H1 (cell line): ENCODE data around the gene PILRB. TPM values are rescaled to one million over a fixed set of nuclear protein-coding genes. Genes with fewer than 3 reads are reported as not detected.

Source experiments
- CTCF ChIA-PET: fragments of 300-600 bp; sonication (Branson Sonifier 250); formaldehyde crosslinking; loops from one replicate; lab custom pipeline; 2021; ENCODE audit not compliant: partially characterized antibody; lab: Charles Lee
- POLR2A ChIA-PET: fragments of 300-600 bp; sonication (Branson Sonifier 250); formaldehyde crosslinking; loops from one replicate; lab custom pipeline; 2021; ENCODE audit warnings: inconsistent platforms; ENCODE audit not compliant: partially characterized antibody; lab: Charles Lee
- DNase-seq, 2 experiments: peaks; one replicate each; pipeline versions ENCODE4 v3.0.0 to v3.0.0-alpha.2; 2010 to 2022; ENCODE audit warnings: low spot score in 2 of 2, low read depth in 1 of 2, mixed read lengths in 1 of 2
- FAIRE-seq: peaks from 2 replicates; lab custom pipeline; 2011; peaks lifted over from hg19 to GRCh38; lab: Jason Lieb, UNC
- H2AFZ ChIP-seq: 2 replicates; pipeline ENCODE4 v1.8.1; 2012; ENCODE audit warnings: low read length, inconsistent platforms
- H2AK5ac ChIP-seq: 2 replicates; pipeline ENCODE4 v1.6.1; 2013; ENCODE audit warnings: low read depth, low read length
- H2BK120ac ChIP-seq: replicated peaks from 2 replicates; pipeline ENCODE3; 2013; ENCODE audit warnings: low read depth, low read length, inconsistent platforms
- H2BK12ac ChIP-seq: 2 replicates; pipeline ENCODE4 v1.6.1; 2013; ENCODE audit warnings: low read depth, low read length
- H2BK15ac ChIP-seq: 2 replicates; pipeline ENCODE4 v1.6.1; 2013; ENCODE audit warnings: low read length
- H2BK20ac ChIP-seq: 2 replicates; pipeline ENCODE4 v1.6.1; 2013; ENCODE audit warnings: low read length
- H2BK5ac ChIP-seq: 2 replicates; pipeline ENCODE4 v1.6.1; 2013; ENCODE audit warnings: low read depth, low read length
- H3K14ac ChIP-seq: 2 replicates; pipeline ENCODE4 v1.6.1; 2013; ENCODE audit warnings: inconsistent platforms; ENCODE audit not compliant: insufficient read length
- H3K18ac ChIP-seq: 2 replicates; pipeline ENCODE4 v1.6.1; 2013; ENCODE audit warnings: low read length; ENCODE audit errors: extremely low read depth
- H3K23ac ChIP-seq: 2 replicates; pipeline ENCODE4 v1.6.1; 2013; ENCODE audit warnings: inconsistent platforms; ENCODE audit not compliant: insufficient read length
- H3K23me2 ChIP-seq: 2 replicates; pipeline ENCODE4 v1.6.1; 2013; ENCODE audit warnings: low read depth, low read length
- H3K27ac ChIP-seq: 2 replicates; pipeline ENCODE4 v1.6.1; 2011; ENCODE audit warnings: low read depth, low read length, inconsistent platforms
- H3K27me3 ChIP-seq, 4 experiments: replicated peaks in 1 of 4; 1 replicate in 1 of 4; 2 replicates in 3 of 4; pipeline versions ENCODE4 v1.6.1 to v1.8.1; 2011 to 2013; ENCODE audit warnings: low read length in 3 of 4, mild to moderate bottlenecking in 3 of 4, inconsistent platforms in 2 of 4, mixed read lengths in 2 of 4, moderate library complexity in 1 of 4; ENCODE audit not compliant: control insufficient read depth in 3 of 4, insufficient read depth in 3 of 4; ENCODE audit errors: extremely low read depth in 1 of 4
- H3K36me3 ChIP-seq, 4 experiments: 2 replicates each; pipeline versions ENCODE4 v1.6.1 to v1.8.1; 2011 to 2013; ENCODE audit warnings: mild to moderate bottlenecking in 4 of 4, low read length in 3 of 4, moderate library complexity in 2 of 4, control low read depth in 1 of 4, inconsistent platforms in 1 of 4; ENCODE audit not compliant: insufficient read depth in 4 of 4, control insufficient read depth in 2 of 4
- H3K4ac ChIP-seq: replicated peaks from 2 replicates; pipeline ENCODE3; 2013; ENCODE audit warnings: low read length, low read depth, mixed read lengths, inconsistent platforms; ENCODE audit not compliant: insufficient read length
- H3K4me1 ChIP-seq, 4 experiments: replicated peaks in 1 of 4; 1 replicate in 1 of 4; 2 replicates in 3 of 4; pipeline versions ENCODE4 v1.6.1 to v1.8.1; 2011 to 2013; ENCODE audit warnings: low read length in 3 of 4, inconsistent platforms in 2 of 4, mixed read lengths in 1 of 4; ENCODE audit not compliant: insufficient read depth in 4 of 4, control insufficient read depth in 3 of 4
- H3K4me2 ChIP-seq, 2 experiments: 2 replicates each; pipeline versions ENCODE4 v1.6.1 to v1.8.1; 2011 to 2013; ENCODE audit warnings: low read depth in 2 of 2, low read length in 2 of 2, control low read depth in 1 of 2, inconsistent platforms in 1 of 2, mild to moderate bottlenecking in 1 of 2; ENCODE audit not compliant: insufficient read depth in 1 of 2
- H3K4me3 ChIP-seq, 4 experiments: fragments of 200-600, 300-600 bp in 1 of 4; sonication (generic), shearing (Covaris generic), sonication (Bioruptor Twin) in 1 of 4; 2 replicates each; pipeline versions ENCODE4 v1.5.1 to v1.8.1; 2011 to 2016; ENCODE audit warnings: low read length in 4 of 4, low read depth in 3 of 4, control low read depth in 2 of 4, inconsistent platforms in 2 of 4, mild to moderate bottlenecking in 2 of 4, mixed read lengths in 1 of 4, moderate library complexity in 1 of 4; ENCODE audit not compliant: insufficient read depth in 2 of 4; ENCODE audit errors: extremely low read depth in 1 of 4
- H3K56ac ChIP-seq: replicated peaks from 2 replicates; pipeline ENCODE3; 2013; ENCODE audit warnings: low read depth, mild to moderate bottlenecking, mixed read lengths, low read length, inconsistent platforms; ENCODE audit not compliant: insufficient read length
- H3K79me1 ChIP-seq: 2 replicates; pipeline ENCODE4 v1.6.1; 2013; ENCODE audit warnings: low read depth, low read length, control low read depth
- H3K79me2 ChIP-seq, 2 experiments: 2 replicates each; pipeline versions ENCODE4 v1.6.1 to v1.8.1; 2012 to 2013; ENCODE audit warnings: low read length in 2 of 2, mild to moderate bottlenecking in 2 of 2, inconsistent platforms in 1 of 2; ENCODE audit not compliant: insufficient read depth in 2 of 2, control insufficient read depth in 1 of 2
- H3K9ac ChIP-seq, 4 experiments: replicated peaks in 1 of 4; 1 replicate in 1 of 4; 2 replicates in 3 of 4; pipeline versions ENCODE4 v1.6.1 to v1.8.1; 2011 to 2013; ENCODE audit warnings: low read depth in 3 of 4, low read length in 3 of 4, control low read depth in 2 of 4, mild to moderate bottlenecking in 2 of 4, moderate library complexity in 2 of 4, inconsistent platforms in 1 of 4; ENCODE audit errors: extremely low read depth in 1 of 4
- H3K9me3 ChIP-seq, 2 experiments: 2 replicates each; pipeline versions ENCODE4 v1.6.1 to v1.8.1; 2012 to 2013; ENCODE audit warnings: mild to moderate bottlenecking in 2 of 2, moderate library complexity in 2 of 2, control low read depth in 1 of 2, inconsistent platforms in 1 of 2, low read depth in 1 of 2, low read length in 1 of 2, mixed read lengths in 1 of 2; ENCODE audit not compliant: insufficient read depth in 2 of 2
- H4K20me1 ChIP-seq, 2 experiments: replicated peaks in 1 of 2; 2 replicates each; pipeline versions ENCODE3 to v1.8.1; 2011 to 2013; ENCODE audit warnings: inconsistent platforms in 2 of 2, low read length in 2 of 2, mild to moderate bottlenecking in 1 of 2; ENCODE audit not compliant: insufficient read depth in 2 of 2, control insufficient read depth in 1 of 2
- H4K5ac ChIP-seq: 2 replicates; pipeline ENCODE4 v1.6.1; 2013; ENCODE audit warnings: low read length, low read depth, mixed read lengths, inconsistent platforms; ENCODE audit not compliant: insufficient read length
- H4K8ac ChIP-seq: 2 replicates; pipeline ENCODE4 v1.8.0; 2013; ENCODE audit warnings: mild to moderate bottlenecking, moderate library complexity, low read length, inconsistent platforms; ENCODE audit not compliant: insufficient read depth; ENCODE audit errors: extremely low read depth
- H4K91ac ChIP-seq: replicated peaks from 2 replicates; pipeline ENCODE3; 2013; ENCODE audit warnings: low read length, mixed read lengths, inconsistent platforms; ENCODE audit not compliant: insufficient read length
- ATF2 ChIP-seq: IDR thresholded peaks from 2 replicates; pipeline ENCODE4 v1.6.1; 2012; ENCODE audit warnings: low read length, inconsistent platforms
- KDM1A ChIP-seq: fragments of 200-600, 300-600 bp; sonication (generic); IDR thresholded peaks from 2 replicates; pipeline ENCODE4 v1.7.1; 2016; ENCODE audit warnings: mild to moderate bottlenecking, low read length, borderline replicate concordance
- POU5F1 ChIP-seq: IDR thresholded peaks from 2 replicates; pipeline ENCODE4 v1.6.1; 2011; ENCODE audit warnings: low read depth, mild to moderate bottlenecking, low read length, moderate library complexity
- RXRA ChIP-seq: IDR thresholded peaks from 2 replicates; pipeline ENCODE4 v1.6.1; 2011; ENCODE audit warnings: low read depth, mild to moderate bottlenecking, low read length, moderate library complexity; ENCODE audit not compliant: insufficient read depth
- SP1 ChIP-seq: IDR thresholded peaks from 2 replicates; pipeline ENCODE4 v1.6.1; 2011; ENCODE audit warnings: low read depth, low read length
- WGBS, 2 experiments: shearing (Covaris generic) in 1 of 2; methylation state at CpG; one replicate each; pipeline versions ENCODE4 v1.1.6 to v1.1.7; 2013 to 2015; ENCODE audit warnings: low lambda C conversion rate in 2 of 2, mixed read lengths in 2 of 2, inconsistent platforms in 1 of 2, low coverage in 1 of 2, missing lambda C conversion rate in 1 of 2; ENCODE audit not compliant: insufficient replicate concordance in 2 of 2, insufficient coverage in 1 of 2, insufficient read length in 1 of 2; ENCODE audit errors: extremely low coverage in 1 of 2, missing lambda C conversion rate in 1 of 2; 5-methylcytosine and 5-hydroxymethylcytosine counted together
- polyA plus RNA-seq, 7 experiments: library from polyadenylated mRNA; depleted of rRNA in 3 of 7; stranded (reverse) in 5 of 7; unstranded in 2 of 7; fragments of >200 nt in 5 of 7; fragments of 200-250 nt in 2 of 7; gene quantifications; 1 replicate in 5 of 7; 2 replicates in 1 of 7; 4 replicates in 1 of 7; pipeline versions ENCODE4 v1.2.1 to v1.2.3, GENCODE V29; 2011 to 2013; ENCODE audit warnings: missing spikeins in 2 of 7, mixed read lengths in 2 of 7
- total RNA-seq: library from RNA; stranded (reverse); fragmentation: NEBNext Ultra II Directional; extraction: Animal tissue kit (Norgen Biotek cat#: 25700); gene quantifications from 2 replicates; pipeline ENCODE4 v1.2.1, GENCODE V29; 2021

PILRB gene
- total and polyA plus RNA-seq, 2 of the 8 experiments (the other 6 are each of a cell fraction or from before 2014, with no cell fraction given): 32.2 to 49.9 TPM

DNA sequence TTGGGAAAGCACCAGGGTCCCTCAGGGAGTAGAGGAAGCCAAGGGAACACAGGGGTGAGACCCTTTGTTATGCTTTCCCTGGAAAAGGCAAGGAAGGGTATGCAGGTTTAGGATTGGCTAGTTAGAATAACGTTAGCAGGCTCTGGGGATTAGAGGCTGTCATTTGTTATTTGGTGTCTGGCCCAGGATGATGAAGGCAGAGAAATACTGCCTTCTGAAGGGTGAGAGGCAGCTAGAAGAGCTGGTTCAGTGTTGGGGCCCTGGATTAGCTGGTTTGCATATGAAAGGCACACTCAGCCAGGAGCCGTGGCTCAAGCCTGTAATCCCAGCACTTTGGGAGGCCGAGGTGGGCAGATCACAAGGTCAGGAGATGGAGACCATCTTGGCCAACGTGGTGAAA is 12.4 kb downstream of the PILRB start:
- Histone ChIP-seq H3K23me2 (no peaks in the 10 kb centered on the region), H3K79me2 (no peaks in the 10 kb centered on the region), H3K4ac (no peak overlapping the region), H3K4me1 (peaks cover 0 to 31% (median 19%) of the 10 kb centered on the region in 4 experiments; a peak in 6 of 7 replicates), H2BK5ac (peak overlapping the region; percentile 36; the same call in 1 of the 2 replicates), H4K20me1 (no peaks in the 10 kb centered on the region)
- POLR2A ChIA-PET: interaction anchor here (0.6 to 3.7 kb wide), 10 partner anchors 11 to 320 kb away, joined by 3 to 21 read pairs (median 4); partner anchors contain the start of gene MEPCE
- WGBS, 2 experiments: 7% methylated on average over 4 of the region's 4 CpGs; no CpG with 5 or more reads in 1 of the 2 experiments
- peak in 1 of 2 experiments; percentile 34 for DNase-seq
- CTCF ChIA-PET: interaction anchor here (0.8 to 1.7 kb wide), 3 partner anchors 15 to 86 kb away, joined by 3 to 4 read pairs (median 3); no protein-coding TSS in a partner anchor
- TF ChIP-seq POU5F1 (peak; percentile 85), RXRA (no peak), SP1 (no peak), KDM1A (peak; percentile 10; the same call in 1 of the 2 replicates), ATF2 (peak; percentile 62; the same call in 1 of the 2 replicates)
- TF ChIP-seq, all 59 proteins: peak for 3
- Histone ChIP-seq H2BK12ac (no peak overlapping the region), H4K5ac (no peak overlapping the region), H2AK5ac (no peak overlapping the region), H4K8ac (no peak overlapping the region), H3K27me3 (0 out of 7 replicates have a peak, but pooled peaks cover 0 to 2% (median 0%) of the 10 kb centered on the region in 4 experiments), H2BK20ac (no peak overlapping the region), H3K9ac (no peak overlapping the region), H3K79me1 (peaks cover 2% of the 10 kb centered on the region; the same call in 1 of the 2 replicates), H3K23ac (no peak overlapping the region), H3K56ac (no peak overlapping the region), H2BK120ac (no peak overlapping the region), H3K18ac (no peak overlapping the region; the same call in 1 of the 2 replicates), H3K14ac (no peak overlapping the region), H3K36me3 (peaks cover 0 to 16% (median 0%) of the 10 kb centered on the region in 4 experiments; a peak in 1 of 8 replicates), H3K4me3 (peak overlapping the region in 1 of 4 experiments; percentile 29; a peak in 2 of 8 replicates), H2AFZ (no peak overlapping the region), H3K27ac (peak overlapping the region; percentile 34; the same call in 1 of the 2 replicates), H4K91ac (no peak overlapping the region), H3K9me3 (no peaks in the 10 kb centered on the region), H3K4me2 (peak overlapping the region; percentile 48 to 63), H2BK15ac (no peak overlapping the region; the same call in 1 of the 2 replicates)
- FAIRE-seq: no peak
